AG10803 (cell line): ENCODE measurements around the gene TMEM129.

Experiments used
- DNase-seq: peaks from one replicate; pipeline ENCODE4 v3.0.0; 2010; ENCODE audit warnings: low read depth
- H3K4me3 ChIP-seq: 2 replicates; pipeline ENCODE4 v1.5.1; 2011; ENCODE audit warnings: mild to moderate bottlenecking, low read length, control low read depth
- CTCF ChIP-seq: conservative IDR thresholded peaks from 2 replicates; pipeline ENCODE4 v1.5.1; 2011; ENCODE audit warnings: mild to moderate bottlenecking, low read length, control low read depth, inconsistent platforms

Gene TMEM129

DNA sequence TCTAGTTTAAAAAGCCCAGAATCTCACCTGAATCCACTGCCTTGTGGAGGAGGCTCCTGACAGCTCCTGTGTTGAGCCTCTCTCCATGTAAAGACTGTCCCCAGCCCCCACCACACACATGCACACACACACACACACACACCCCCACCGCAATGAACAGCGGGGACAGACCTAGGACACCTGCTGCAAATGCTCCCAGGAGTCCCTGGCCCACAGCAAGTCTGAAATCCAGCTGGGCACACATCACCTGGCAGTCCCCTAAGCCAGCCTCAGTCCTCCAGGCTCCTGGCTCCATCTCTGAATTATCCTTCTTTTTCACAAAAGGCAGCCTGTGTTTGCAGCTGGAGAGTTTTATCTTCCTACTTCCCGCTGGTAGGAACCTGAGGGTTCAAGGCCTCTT, 30.4 kb downstream of the TMEM129 start:
- no peak for TF ChIP-seq CTCF
- H3K4me3 ChIP-seq: no peak overlapping the region
- no peak for DNase-seq

GRCh38 chr4:1686440-1687036, 34.6 kb downstream of the TMEM129 start:
- TF ChIP-seq CTCF: no peak
- no peak overlapping the region for H3K4me3 ChIP-seq
- no peak for DNase-seq

DNA sequence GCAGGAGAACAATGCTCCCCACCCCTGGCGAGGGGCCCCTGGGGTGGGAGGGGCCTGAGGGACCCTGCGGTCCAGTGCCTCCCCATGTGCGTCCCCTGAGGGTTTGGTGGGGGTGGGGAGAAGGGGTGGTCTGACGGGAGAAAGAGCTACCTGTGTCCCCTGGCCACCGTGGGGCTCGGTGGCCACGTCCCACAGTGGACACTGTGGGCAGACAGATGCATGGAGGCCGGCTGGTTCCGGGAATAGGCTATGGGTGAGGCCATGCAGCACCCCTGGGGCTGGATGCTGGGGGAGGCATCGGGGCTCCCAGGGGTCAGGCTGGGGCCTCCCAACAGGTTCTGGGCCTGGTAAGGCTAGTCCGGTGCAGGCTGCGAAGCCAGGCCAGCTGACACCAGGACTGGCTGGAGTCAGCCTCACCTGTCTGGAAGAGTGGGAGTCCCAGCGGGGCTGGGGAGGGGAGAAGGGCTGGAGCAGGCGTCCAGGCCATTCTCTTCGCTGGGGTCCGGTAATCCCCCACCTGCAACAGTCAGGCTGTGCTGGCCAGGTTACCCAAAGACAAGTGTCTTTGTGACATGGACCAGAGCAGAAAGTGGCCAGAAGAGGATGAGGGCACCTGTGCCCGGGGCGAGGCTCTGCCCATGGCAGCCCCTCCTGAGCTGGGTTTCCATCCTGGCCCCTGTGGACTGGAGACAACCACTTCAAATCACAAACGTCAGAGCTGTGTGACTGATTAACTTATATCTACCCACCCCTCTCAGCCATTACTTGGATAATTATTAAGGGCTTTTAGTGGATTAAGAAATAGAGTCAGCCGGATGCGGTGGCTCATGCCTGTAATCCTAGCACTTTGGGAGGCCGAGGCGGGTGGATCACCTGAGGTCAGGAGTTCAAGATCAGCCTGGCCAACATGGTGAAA, 35.6 kb downstream of the TMEM129 start:
- DNase-seq: no peak
- no peak for TF ChIP-seq CTCF
- peak overlapping the region; percentile 64; the same call in 1 of the 2 replicates for H3K4me3 ChIP-seq

GRCh38 chr4:1684506-1685234, 36.5 kb downstream of the TMEM129 start:
- no peak for DNase-seq
- H3K4me3 ChIP-seq: peak overlapping the region; percentile 64
- TF ChIP-seq CTCF: no peak

GRCh38 chr4:1683736-1684505, 37.2 kb downstream of the TMEM129 start, which contains the start of gene FAM53A:
FAM53A (minus strand) TSS chr4:1684313; CDS start chr4:1668741, 15,572 bp downstream.
- TF ChIP-seq CTCF: no peak
- H3K4me3 ChIP-seq: peak within 1 kb of the TSS; percentile 65
- DNase-seq: peak; percentile 81

DNA sequence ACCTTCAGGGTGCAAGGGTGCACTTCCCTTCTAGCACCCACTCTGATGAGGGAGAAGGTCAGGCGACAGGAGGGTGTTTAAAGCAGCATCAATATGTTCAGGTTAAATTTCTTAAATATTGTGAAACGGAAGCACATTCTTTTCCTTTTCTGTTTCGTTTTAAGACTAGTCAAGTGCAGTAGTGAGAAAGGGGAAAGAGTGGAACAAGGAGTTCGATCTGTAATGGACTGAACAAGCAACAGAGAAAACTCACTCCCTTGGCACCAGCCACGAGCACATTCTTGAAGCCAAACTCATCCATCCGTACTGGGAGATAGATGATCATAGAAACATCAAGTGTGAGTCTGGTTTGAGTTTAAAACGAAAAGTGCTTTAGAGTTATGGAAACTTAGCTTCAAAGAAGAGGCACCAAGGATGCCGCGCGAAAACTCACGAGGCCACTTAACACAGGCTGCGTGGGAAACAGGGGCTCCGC, 37.8 kb downstream of the TMEM129 start:
- H3K4me3 ChIP-seq: peak overlapping the region; percentile 65
- peak; percentile 89 for DNase-seq
- TF ChIP-seq CTCF: no peak
